ENCODE results near the gene LAMA1.

Gene LAMA1

DNA sequence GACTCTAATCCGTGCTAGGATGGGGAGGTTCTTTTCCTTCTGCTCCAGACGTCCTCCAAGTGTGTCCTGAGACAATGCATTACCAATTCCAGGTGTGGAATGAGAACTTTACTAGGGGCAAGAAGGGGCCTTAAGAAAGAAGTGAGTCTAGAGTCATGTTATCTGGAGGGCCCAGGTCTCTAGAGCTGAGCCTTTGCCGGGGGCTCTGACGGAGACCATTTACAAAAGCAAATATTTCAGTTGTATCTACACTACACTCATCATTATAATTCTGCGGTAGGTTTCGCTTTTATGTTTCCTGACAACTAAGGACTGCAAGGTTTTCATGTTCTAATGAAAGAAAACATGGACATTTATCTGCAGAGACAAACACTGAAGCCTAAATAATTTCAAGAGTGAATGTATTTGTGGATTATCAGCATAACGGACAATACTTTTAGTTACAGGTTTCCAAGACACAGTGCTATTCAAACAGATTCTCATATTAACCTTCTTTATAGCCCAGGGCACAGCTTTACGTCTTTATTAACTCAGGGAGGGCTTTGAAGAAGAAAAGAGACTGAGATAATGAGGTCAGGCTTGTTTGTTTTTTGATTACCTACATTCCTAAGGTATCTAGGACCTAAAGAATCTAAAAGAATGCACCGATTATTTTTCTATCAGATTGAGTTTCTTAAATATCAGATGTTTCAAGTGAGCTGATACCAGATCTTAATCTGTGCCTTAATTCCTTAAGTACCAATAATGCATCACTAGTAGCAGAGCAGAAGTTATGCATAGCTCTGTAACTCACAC lies 15.0 kb upstream of the LAMA1 start:
- no peaks in the 10 kb centered on the region for H3K4me1 ChIP-seq (ENCODE audit: control insufficient read depth, low read length)
- no peaks in the 10 kb centered on the region for H3K9me2 ChIP-seq (replicated peaks; ENCODE audit: control insufficient read depth, low read length)
- TF ChIP-seq, protein P1, sequence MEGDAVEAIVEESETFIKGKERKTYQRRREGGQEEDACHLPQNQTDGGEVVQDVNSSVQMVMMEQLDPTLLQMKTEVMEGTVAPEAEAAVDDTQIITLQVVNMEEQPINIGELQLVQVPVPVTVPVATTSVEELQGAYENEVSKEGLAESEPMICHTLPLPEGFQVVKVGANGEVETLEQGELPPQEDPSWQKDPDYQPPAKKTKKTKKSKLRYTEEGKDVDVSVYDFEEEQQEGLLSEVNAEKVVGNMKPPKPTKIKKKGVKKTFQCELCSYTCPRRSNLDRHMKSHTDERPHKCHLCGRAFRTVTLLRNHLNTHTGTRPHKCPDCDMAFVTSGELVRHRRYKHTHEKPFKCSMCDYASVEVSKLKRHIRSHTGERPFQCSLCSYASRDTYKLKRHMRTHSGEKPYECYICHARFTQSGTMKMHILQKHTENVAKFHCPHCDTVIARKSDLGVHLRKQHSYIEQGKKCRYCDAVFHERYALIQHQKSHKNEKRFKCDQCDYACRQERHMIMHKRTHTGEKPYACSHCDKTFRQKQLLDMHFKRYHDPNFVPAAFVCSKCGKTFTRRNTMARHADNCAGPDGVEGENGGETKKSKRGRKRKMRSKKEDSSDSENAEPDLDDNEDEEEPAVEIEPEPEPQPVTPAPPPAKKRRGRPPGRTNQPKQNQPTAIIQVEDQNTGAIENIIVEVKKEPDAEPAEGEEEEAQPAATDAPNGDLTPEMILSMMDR (IDR thresholded peaks at IDR 0.05; ENCODE audit: low read depth, low read length, poor library complexity, severe bottlenecking), result no peak
- no peak for TF ChIP-seq EZH2phosphoT487 (IDR thresholded peaks at IDR 0.05; ENCODE audit: borderline replicate concordance, low read length)
- no peaks in the 10 kb centered on the region for H4K20me1 ChIP-seq (ENCODE audit: control insufficient read depth, insufficient read depth, low read depth, low read length)
- H3K27ac ChIP-seq (ENCODE audit: low read depth, low read length), result no peak overlapping the region
- no peak overlapping the region for H3K4me2 ChIP-seq (ENCODE audit: low read length)
- H3K4me3 ChIP-seq (ENCODE audit: low read length), result no peak overlapping the region
- no peaks in the 10 kb centered on the region for H3K27me3 ChIP-seq (ENCODE audit: control insufficient read depth, low read length)
- H3K9me3 ChIP-seq (ENCODE audit: control insufficient read depth, insufficient read depth, low read length), result peaks cover 4% of the 10 kb centered on the region; the same call in 1 of the 2 replicates
- no peaks in the 10 kb centered on the region for H3K79me2 ChIP-seq (ENCODE audit: control insufficient read depth, low read length)
- no peaks in the 10 kb centered on the region for H3F3A ChIP-seq (ENCODE audit: control insufficient read depth, insufficient read depth)
- no peaks in the 10 kb centered on the region for H3K36me3 ChIP-seq (ENCODE audit: control insufficient read depth, low read length)

DNA sequence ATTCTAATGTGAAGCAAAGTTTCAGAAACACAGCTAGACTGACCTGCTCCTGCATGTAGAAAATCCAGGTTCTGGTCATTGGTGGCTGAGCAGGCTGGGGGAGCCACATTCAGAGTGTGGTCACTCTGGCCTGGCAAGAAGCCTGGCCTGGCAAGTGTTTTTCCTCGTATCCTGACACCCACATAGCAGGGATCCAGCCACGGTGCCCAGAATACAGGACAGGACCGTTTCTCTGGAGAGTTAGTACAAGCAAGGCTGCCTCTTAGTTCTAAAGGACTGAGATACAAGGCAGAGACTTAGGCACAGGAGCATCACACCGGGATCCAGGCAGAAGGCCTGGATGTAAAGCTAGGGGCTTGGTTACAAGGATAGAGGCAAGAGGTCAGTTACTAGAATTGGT lies 4.8 kb upstream of the LAMA1 start:
- no peak overlapping the region for H3K27ac ChIP-seq (ENCODE audit: low read depth, low read length)
- H3F3A ChIP-seq (ENCODE audit: control insufficient read depth, insufficient read depth), result no peaks in the 10 kb centered on the region
- H3K4me2 ChIP-seq (ENCODE audit: low read length), result no peak overlapping the region
- TF ChIP-seq, protein P1 (IDR thresholded peaks at IDR 0.05; ENCODE audit: low read depth, low read length, poor library complexity, severe bottlenecking), result no peak
- no peak for TF ChIP-seq EZH2phosphoT487 (IDR thresholded peaks at IDR 0.05; ENCODE audit: borderline replicate concordance, low read length)
- no peaks in the 10 kb centered on the region for H3K4me1 ChIP-seq (ENCODE audit: control insufficient read depth, low read length)
- H3K36me3 ChIP-seq (ENCODE audit: control insufficient read depth, low read length), result no peaks in the 10 kb centered on the region
- H3K9me3 ChIP-seq (ENCODE audit: control insufficient read depth, insufficient read depth, low read length), result no peaks in the 10 kb centered on the region; the same call in 1 of the 2 replicates
- H3K79me2 ChIP-seq (ENCODE audit: control insufficient read depth, low read length), result no peaks in the 10 kb centered on the region
- no peaks in the 10 kb centered on the region for H3K9me2 ChIP-seq (replicated peaks; ENCODE audit: control insufficient read depth, low read length)
- no peak overlapping the region for H3K4me3 ChIP-seq (ENCODE audit: low read length)
- no peaks in the 10 kb centered on the region for H4K20me1 ChIP-seq (ENCODE audit: control insufficient read depth, insufficient read depth, low read depth, low read length)
- H3K27me3 ChIP-seq (ENCODE audit: control insufficient read depth, low read length), result no peaks in the 10 kb centered on the region

DNA sequence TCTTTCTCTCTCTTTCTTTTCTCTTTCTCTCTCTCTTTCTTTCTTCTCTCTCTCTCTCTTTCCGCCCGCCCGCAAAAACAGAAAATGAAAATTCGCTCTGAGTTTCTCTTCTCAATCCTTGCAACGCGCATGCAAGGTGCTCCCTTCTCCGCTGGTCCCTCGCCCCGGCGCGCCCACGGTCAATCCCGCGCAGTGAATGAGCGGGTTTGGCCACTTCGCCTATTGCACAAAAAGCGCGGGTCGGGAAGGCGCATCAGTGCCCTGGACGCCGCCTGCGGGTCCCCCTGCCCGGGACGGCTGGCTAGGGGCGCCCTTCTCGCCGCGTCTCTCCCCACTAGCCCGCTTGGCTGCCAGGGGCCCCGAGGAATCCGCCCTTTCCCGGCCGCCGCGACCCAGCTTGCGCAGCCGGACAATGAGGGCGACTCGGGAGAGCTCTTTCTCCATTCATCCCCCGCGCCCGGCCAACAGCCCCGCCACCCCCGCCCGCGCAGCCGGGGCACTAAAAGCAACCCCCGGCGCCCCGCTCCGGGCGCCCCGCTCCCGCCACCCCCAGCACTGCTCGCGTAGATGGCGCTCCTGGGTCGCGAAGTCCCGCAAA lies 706 bp downstream of the LAMA1 start:
- Histone ChIP-seq H3K4me1 (ENCODE audit: control insufficient read depth, low read length) (no peaks in the 10 kb centered on the region), H3K79me2 (ENCODE audit: control insufficient read depth, low read length) (no peaks in the 10 kb centered on the region), H3K27ac (ENCODE audit: low read depth, low read length) (no peak overlapping the region), H3K9me2 (replicated peaks; ENCODE audit: control insufficient read depth, low read length) (no peaks in the 10 kb centered on the region), H4K20me1 (ENCODE audit: control insufficient read depth, insufficient read depth, low read depth, low read length) (no peaks in the 10 kb centered on the region), H3F3A (ENCODE audit: control insufficient read depth, insufficient read depth) (no peaks in the 10 kb centered on the region), H3K4me2 (ENCODE audit: low read length) (no peak overlapping the region), H3K27me3 (ENCODE audit: control insufficient read depth, low read length) (no peaks in the 10 kb centered on the region), H3K4me3 (ENCODE audit: low read length) (no peak overlapping the region), H3K36me3 (ENCODE audit: control insufficient read depth, low read length) (no peaks in the 10 kb centered on the region), H3K9me3 (ENCODE audit: control insufficient read depth, insufficient read depth, low read length) (no peaks in the 10 kb centered on the region)
- TF ChIP-seq, protein P1 (IDR thresholded peaks at IDR 0.05; ENCODE audit: low read depth, low read length, poor library complexity, severe bottlenecking), result no peak
- no peak for TF ChIP-seq EZH2phosphoT487 (IDR thresholded peaks at IDR 0.05; ENCODE audit: borderline replicate concordance, low read length)
